Prostate gland (tissue), 2 donors: ENCODE measurements around the gene SLCO3A1. TPM values are rescaled to one million over a fixed set of nuclear protein-coding genes. Genes with fewer than 3 reads are reported as not detected.

Experiments
- DNase-seq: peaks from one replicate; pipeline ENCODE4 v3.0.0-alpha.2; 2019; ENCODE audit warnings: low spot score
- H3K27ac ChIP-seq, 2 donors: fragments of 200-600 bp; sonication (generic); 2 replicates each; pipeline ENCODE4 v1.5.1; 2017 to 2019
- H3K27me3 ChIP-seq: fragments of 200-600 bp; sonication (generic); replicated peaks from 2 replicates; pipeline ENCODE4 v1.5.1; 2019; ENCODE audit not compliant: insufficient read depth
- H3K36me3 ChIP-seq, 2 donors: fragments of 200-600 bp; sonication (generic); 1 replicate in 1 of 2; 2 replicates in 1 of 2; pipeline versions ENCODE4 v1.5.1 to v1.8.1; 2017 to 2019
- H3K4me1 ChIP-seq: fragments of 200-600 bp; sonication (generic); replicated peaks from 2 replicates; pipeline ENCODE4 v1.5.1; 2019
- H3K4me3 ChIP-seq, 2 donors: fragments of 200-600 bp; sonication (generic); 2 replicates each; pipeline ENCODE4 v1.5.1; 2017 to 2019
- H3K9me3 ChIP-seq: fragments of 200-600 bp; sonication (generic); 2 replicates; pipeline ENCODE4 v1.5.1; 2017
- POLR2A ChIP-seq: fragments of 450-650 bp; IDR thresholded peaks from one replicate; pipeline ENCODE4 v1.6.1; 2016; ENCODE audit warnings: antibody characterized with exemption, mild to moderate bottlenecking
- POLR2AphosphoS5 ChIP-seq: sonication (generic); formaldehyde crosslinking; IDR thresholded peaks from one replicate; pipeline ENCODE4 v1.6.1; 2017; ENCODE audit warnings: antibody characterized with exemption
- WGBS: methylation state at CpG from one replicate; pipeline ENCODE4 v1.1.5; 2018; 5-methylcytosine and 5-hydroxymethylcytosine counted together
- intact Hi-C: fragments of 100-400 bp; cut with DNase I; formaldehyde crosslinking; loops from one replicate; pipeline ENCODE4 v1.14.2; 2022
- total RNA-seq, 2 donors: library from RNA; depleted of rRNA; stranded (reverse); fragments of >200 nt; gene quantifications; one replicate each; pipeline ENCODE4 v1.1.0, GENCODE V29; 2016
- TF ChIP-seq, protein P1 (sequence below), 4 experiments: fragments of 200-600 bp in 2 of 4; fragments of 450-650 bp in 2 of 4; sonication (generic) in 2 of 4; IDR thresholded peaks; 1 replicate in 3 of 4; 2 replicates in 1 of 4; pipeline ENCODE4 v1.5.1; 2016 to 2019; ENCODE audit warnings: antibody characterized with exemption in 4 of 4, mild to moderate bottlenecking in 2 of 4, moderate library complexity in 2 of 4

Gene SLCO3A1
- total RNA-seq, 2 donors from 2014 or later: 7.4 to 35.3 TPM

DNA sequence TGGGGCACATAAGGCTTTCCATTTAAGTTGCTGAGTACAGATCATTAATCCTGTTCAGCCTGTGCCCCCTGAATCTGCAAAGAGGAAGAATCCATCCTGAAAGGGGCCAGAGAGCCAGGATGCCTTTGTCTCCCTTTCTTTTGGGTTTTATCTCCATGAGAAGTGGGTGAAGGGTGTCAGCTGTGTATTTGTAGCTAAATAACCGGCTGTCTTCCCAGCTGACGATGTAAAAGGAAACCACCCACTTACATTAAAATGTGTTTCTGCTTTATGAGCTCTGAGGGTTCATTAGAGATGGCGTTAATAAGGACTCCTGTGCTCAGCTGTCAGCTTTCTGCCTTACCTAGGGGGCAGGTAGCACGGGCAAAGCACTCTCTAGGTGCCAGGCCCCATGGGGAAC lies 83.4 kb downstream of the SLCO3A1 start:
- H3K27ac ChIP-seq: no peak overlapping the region
- WGBS: 67% methylated on average over 4 of the region's 4 CpGs
- H3K9me3 ChIP-seq: no peaks in the 10 kb centered on the region
- H3K27me3 ChIP-seq: no peaks in the 10 kb centered on the region
- no peaks in the 10 kb centered on the region for H3K4me1 ChIP-seq
- TF ChIP-seq, protein P1, sequence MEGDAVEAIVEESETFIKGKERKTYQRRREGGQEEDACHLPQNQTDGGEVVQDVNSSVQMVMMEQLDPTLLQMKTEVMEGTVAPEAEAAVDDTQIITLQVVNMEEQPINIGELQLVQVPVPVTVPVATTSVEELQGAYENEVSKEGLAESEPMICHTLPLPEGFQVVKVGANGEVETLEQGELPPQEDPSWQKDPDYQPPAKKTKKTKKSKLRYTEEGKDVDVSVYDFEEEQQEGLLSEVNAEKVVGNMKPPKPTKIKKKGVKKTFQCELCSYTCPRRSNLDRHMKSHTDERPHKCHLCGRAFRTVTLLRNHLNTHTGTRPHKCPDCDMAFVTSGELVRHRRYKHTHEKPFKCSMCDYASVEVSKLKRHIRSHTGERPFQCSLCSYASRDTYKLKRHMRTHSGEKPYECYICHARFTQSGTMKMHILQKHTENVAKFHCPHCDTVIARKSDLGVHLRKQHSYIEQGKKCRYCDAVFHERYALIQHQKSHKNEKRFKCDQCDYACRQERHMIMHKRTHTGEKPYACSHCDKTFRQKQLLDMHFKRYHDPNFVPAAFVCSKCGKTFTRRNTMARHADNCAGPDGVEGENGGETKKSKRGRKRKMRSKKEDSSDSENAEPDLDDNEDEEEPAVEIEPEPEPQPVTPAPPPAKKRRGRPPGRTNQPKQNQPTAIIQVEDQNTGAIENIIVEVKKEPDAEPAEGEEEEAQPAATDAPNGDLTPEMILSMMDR (IDR thresholded peaks at IDR 0.05): no peak
- TF ChIP-seq POLR2A (no peak), POLR2AphosphoS5 (no peak)
- intact Hi-C loops: no loop called here
- H3K36me3 ChIP-seq: no peaks in the 10 kb centered on the region
- no peak overlapping the region for H3K4me3 ChIP-seq
- no peak for DNase-seq

- intact Hi-C loops: no loop called here
- H3K9me3 ChIP-seq: no peaks in the 10 kb centered on the region
- WGBS: 94% methylated on average over 3 of the region's 3 CpGs
- TF ChIP-seq POLR2AphosphoS5: no peak
- TF ChIP-seq, protein P1 (IDR thresholded peaks at IDR 0.05): no peak
- TF ChIP-seq POLR2A: no peak
- no peaks in the 10 kb centered on the region for H3K36me3 ChIP-seq
- H3K27ac ChIP-seq: no peak overlapping the region
- H3K4me1 ChIP-seq: peaks cover 3% of the 10 kb centered on the region
- H3K27me3 ChIP-seq: no peaks in the 10 kb centered on the region
- no peak for DNase-seq
- no peak overlapping the region for H3K4me3 ChIP-seq
Observed at GRCh38 chr15:91938136-91938535, 84.6 kb downstream of the SLCO3A1 start.

GRCh38 chr15:91939403-91939831 lies 85.9 kb downstream of the SLCO3A1 start:
- no peaks in the 10 kb centered on the region for H3K9me3 ChIP-seq
- peaks cover 3% of the 10 kb centered on the region for H3K4me1 ChIP-seq
- TF ChIP-seq, protein P1 (IDR thresholded peaks at IDR 0.05): no peak
- no peak for TF ChIP-seq POLR2A
- no peak for TF ChIP-seq POLR2AphosphoS5
- H3K27me3 ChIP-seq: no peaks in the 10 kb centered on the region
- no peaks in the 10 kb centered on the region for H3K36me3 ChIP-seq
- intact Hi-C loops: no loop called here
- DNase-seq: no peak
- 81% methylated on average over 8 of the region's 8 CpGs for WGBS
- no peak overlapping the region for H3K4me3 ChIP-seq
- H3K27ac ChIP-seq: no peak overlapping the region

GRCh38 chr15:91940496-91941381 lies 87.2 kb downstream of the SLCO3A1 start:
- intact Hi-C loops: loop anchor here (5.0 to 10.0 kb wide), 3 partner anchors 88 to 636 kb away; partner anchors contain the start of gene SLCO3A1
- Histone ChIP-seq H3K27me3 (no peaks in the 10 kb centered on the region), H3K4me1 (peaks cover 3% of the 10 kb centered on the region), H3K27ac (no peak overlapping the region), H3K9me3 (no peaks in the 10 kb centered on the region), H3K4me3 (no peak overlapping the region), H3K36me3 (no peaks in the 10 kb centered on the region)
- TF ChIP-seq POLR2A: no peak
- TF ChIP-seq POLR2AphosphoS5: no peak
- TF ChIP-seq, protein P1 (IDR thresholded peaks at IDR 0.05): no peak
- no peak for DNase-seq
- WGBS: 57% methylated on average over 8 of the region's 8 CpGs
